22Rv1 (cell line): ENCODE data around the gene PDE5A.
A peak's percentile ranks its signal among the peaks of the same experiment; 100 is the strongest.
"Not testable (repeated sequence)": the region's sequence is repeated elsewhere in the genome, so short reads cannot be mapped to it uniquely, and the experiment has no call there.

Experiments used
- H3K27ac ChIP-seq: fragments of 450-650 bp; 2 replicates; pipeline ENCODE4 v1.5.1; 2017
- TF ChIP-seq, protein P1 (sequence below): fragments of 450-650 bp; IDR thresholded peaks from 2 replicates; pipeline ENCODE4 v1.5.1; 2017; ENCODE audit warnings: mild to moderate bottlenecking

PDE5A gene

GRCh38 chr4:119462733-119463132, 165.9 kb downstream of the PDE5A start:
- TF ChIP-seq, protein P1, sequence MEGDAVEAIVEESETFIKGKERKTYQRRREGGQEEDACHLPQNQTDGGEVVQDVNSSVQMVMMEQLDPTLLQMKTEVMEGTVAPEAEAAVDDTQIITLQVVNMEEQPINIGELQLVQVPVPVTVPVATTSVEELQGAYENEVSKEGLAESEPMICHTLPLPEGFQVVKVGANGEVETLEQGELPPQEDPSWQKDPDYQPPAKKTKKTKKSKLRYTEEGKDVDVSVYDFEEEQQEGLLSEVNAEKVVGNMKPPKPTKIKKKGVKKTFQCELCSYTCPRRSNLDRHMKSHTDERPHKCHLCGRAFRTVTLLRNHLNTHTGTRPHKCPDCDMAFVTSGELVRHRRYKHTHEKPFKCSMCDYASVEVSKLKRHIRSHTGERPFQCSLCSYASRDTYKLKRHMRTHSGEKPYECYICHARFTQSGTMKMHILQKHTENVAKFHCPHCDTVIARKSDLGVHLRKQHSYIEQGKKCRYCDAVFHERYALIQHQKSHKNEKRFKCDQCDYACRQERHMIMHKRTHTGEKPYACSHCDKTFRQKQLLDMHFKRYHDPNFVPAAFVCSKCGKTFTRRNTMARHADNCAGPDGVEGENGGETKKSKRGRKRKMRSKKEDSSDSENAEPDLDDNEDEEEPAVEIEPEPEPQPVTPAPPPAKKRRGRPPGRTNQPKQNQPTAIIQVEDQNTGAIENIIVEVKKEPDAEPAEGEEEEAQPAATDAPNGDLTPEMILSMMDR: peak; percentile 16; the same call in 1 of the 2 replicates
- H3K27ac ChIP-seq: not testable (repeated sequence)

DNA sequence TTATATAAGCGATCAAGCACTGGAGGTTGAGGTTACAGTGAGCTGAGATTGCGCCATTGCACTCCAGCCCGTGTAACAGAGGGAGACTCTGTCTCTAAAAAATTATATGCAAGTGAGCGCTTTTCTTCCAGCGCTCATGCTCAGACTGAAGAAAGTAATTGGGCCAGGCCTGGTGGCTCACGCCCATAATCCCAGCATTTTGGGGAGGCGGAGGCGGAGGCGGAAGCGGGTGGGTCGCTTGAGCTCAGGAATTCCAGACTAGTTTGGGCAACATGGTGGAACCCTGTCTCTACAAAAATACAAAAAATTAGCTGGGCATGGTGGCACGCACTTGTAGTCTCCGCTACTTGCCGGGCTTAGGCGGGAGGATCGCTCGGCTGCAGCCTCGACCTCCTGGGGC, 172.9 kb downstream of the PDE5A start:
- peak overlapping the region; percentile 91 for H3K27ac ChIP-seq

- peak overlapping the region; percentile 91 for H3K27ac ChIP-seq
- TF ChIP-seq, protein P1: peak; percentile 32
Observed at GRCh38 chr4:119454491-119455270, 173.9 kb downstream of the PDE5A start.

- H3K27ac ChIP-seq: peak overlapping the region; percentile 91
Observed at GRCh38 chr4:119454151-119454490, 174.5 kb downstream of the PDE5A start.

- not testable (repeated sequence) for H3K27ac ChIP-seq
Observed at GRCh38 chr4:119453286-119453685, 175.3 kb downstream of the PDE5A start.

DNA sequence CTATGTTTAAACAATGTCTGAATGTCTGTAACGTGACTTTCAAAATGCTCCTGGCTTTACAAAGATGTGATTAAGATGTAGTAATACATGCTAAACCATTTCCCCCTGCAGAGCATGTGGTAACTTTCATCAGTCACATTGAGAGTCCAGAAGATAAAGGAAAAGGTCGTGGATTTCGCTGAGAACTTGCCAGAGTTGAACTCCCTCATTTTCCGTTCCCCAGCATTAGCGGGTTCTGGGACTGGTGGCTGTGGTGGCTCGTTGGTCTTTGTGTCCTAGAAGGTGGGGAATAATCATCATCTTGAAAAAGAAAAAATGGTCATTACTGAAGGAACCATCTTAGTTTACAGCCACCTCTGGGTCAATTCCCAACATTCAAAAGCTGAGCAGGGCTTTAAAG, 178.8 kb downstream of the PDE5A start:
- H3K27ac ChIP-seq: not testable (repeated sequence)
